HG02763 (cell line): ENCODE results near the gene PLEKHA6.

Source experiments
- ATAC-seq: cut with Tn5 transposase; IDR thresholded peaks from one replicate; pipeline ENCODE4 v1.9.1; 2021; ENCODE audit warnings: mild to moderate bottlenecking, moderate library complexity; ENCODE audit not compliant: unreplicated experiment

The PLEKHA6 gene

GRCh38 chr1:204356997-204357396 is 2.7 kb downstream of the PLEKHA6 start:
- no peak for ATAC-seq

GRCh38 chr1:204355913-204356312 is 3.8 kb downstream of the PLEKHA6 start:
- ATAC-seq, result no peak

GRCh38 chr1:204354579-204354978 is 5.2 kb downstream of the PLEKHA6 start:
- ATAC-seq, result no peak

DNA sequence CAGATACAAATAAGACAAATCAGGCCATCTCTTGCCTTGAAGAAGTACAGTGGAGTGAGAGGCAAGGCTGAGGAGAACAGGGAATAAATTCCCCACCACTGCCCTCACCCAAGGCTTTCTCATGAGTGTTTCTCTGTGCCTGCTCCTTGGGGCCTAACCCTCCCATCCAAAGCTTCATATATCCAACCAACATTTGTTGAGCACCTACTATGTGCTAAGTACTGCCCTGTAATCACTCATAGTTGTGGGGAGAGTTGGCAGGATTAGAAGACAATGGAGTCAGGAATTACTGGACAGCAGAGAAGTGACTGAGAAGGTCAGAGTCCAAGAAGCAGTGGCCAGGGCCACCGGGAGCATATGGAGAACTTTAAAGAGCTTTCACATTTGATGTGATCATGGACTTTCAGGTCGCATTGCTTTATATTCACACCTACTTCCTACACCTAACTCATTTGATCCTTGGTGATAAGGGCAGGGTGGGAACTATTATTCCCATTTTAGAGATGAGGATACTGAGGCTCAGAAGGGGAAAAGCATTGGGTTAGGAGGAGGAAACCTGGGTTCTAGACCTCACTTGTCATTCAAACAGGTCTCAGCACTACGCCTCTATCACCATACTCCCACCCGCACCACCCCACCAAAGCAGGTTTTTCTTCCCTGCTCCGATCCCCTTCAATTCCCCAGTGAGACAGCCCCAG is 6.4 kb downstream of the PLEKHA6 start:
- ATAC-seq, result no peak

- ATAC-seq, result no peak
These were observed 8.7 kb downstream of the PLEKHA6 start for GRCh38 chr1:204350857-204351573.

- no peak for ATAC-seq
These were observed 9.4 kb downstream of the PLEKHA6 start for GRCh38 chr1:204350312-204350711.

DNA sequence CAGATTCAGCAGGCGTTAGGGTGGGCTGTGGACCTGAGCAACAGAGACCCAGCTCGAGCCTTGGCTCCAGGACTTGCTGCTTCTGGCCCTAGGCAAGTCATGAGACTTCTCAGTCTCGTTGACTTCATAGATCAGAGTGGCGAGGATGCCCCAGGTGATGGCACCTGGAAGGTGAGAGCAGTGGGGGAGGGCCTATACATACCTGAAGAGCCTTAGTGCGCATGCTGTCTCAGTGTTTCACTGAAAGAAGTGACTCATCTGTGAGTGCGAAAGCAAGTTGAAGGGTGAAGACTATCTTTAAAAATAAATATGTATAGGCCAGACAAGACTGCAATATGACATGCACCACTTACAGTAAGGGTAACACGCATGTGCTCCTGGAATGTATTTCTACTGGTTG is 10.1 kb downstream of the PLEKHA6 start:
- ATAC-seq, result no peak

DNA sequence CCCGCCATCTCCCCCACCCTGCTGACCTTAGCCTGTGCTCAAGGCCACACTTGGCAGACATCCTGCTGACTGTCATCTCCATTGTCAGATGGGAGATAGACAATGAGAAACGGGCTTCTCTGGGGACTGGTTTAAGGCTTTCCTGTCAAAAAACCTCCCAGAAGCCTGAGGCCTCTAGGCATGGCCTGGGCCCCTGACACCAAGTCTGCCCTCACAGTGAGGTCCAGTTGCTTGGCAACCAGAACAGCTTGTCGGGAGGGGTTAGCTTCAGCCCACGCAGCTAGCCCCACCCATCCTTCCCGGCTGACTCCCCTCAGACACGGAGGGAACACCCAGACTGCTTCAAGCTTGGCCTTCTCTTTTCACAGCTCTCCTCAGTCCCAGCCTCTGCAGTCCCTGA is 11.0 kb downstream of the PLEKHA6 start:
- ATAC-seq, result no peak

GRCh38 chr1:204348242-204348641 is 11.5 kb downstream of the PLEKHA6 start:
- ATAC-seq, result no peak

DNA sequence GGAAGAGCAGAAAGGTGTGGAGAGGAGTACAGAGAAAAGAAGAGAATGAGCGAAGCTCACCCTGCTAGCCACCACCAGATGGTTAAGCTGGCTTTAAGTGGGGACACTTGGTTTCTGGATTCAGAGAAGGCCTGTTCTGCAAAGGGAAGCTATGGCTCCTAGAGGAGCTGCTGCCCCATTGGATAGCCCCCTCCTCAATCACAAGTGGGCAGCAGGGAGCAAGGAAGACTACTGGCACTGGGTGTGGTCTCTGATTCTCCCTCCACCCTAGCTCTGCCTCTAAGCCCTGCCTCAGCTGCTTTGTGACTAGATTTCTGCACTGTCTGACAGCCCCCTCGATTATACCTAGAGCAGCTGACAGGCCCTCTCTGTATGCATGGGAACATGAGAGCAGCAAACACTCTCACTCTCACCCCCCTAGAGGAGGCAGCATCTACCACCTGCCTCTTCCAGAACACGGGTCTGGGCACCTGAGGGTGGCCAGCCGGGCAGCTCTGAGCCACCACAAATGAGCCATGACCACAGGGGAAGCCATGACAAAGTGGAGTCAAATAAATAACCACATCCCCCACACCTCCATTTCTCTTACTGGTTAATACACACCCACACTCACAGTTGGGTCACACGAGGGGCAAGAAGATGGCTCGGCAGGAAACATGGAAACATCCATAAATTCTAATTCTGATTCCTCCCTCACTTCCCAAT is 13.6 kb downstream of the PLEKHA6 start:
- no peak for ATAC-seq

GRCh38 chr1:204345438-204345841 is 14.3 kb downstream of the PLEKHA6 start:
- ATAC-seq, result no peak

DNA sequence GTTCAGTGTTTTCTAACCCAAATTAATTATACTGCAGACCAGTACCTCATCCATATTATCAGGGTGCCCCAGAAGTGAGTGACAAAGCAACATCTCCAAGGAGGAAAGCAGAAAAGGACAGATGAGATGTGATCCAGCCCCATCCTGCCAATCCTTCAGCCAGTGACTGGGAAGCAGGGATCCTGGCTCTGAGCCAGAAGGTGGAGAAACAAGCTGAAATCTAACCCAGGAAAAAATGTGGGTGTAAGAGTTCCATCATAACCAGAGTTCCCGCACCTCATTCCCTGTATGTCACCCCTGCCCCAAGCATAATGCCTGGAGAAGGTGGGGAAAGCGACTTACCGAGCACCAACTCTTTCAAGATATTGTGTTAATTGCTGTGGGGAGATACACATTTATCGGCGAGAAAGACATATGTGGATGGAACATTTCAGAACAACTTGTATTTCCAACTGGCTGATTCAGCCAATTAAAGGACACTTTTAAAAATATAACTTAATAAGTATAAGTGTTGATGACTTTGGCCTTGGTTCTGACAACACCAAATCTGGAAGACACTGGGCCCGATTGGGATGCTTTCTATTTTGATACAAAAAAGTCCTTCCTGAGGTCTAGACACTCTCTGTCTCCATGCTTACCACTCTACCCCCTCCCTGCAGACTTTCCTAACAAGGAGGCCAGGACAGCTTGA is 14.9 kb downstream of the PLEKHA6 start:
- ATAC-seq, result no peak

DNA sequence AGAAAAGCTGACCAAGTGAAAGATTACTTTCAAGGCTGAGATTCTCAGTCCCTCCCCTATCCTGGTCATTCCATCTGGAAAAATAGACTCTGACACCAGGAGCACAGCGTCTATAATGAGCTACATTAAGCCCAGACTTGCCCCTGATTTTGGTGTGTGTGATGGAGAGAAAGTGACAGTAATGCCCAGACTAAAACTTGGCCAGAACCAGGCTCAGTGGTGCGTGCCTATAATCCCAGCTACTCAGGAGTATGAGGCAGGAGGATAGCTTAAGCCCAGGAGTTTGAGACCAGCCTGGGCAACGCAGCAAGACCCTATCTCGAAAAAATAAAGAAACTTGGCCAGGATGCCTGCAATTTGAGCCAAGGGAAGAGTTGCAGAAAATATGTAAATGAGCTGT is 15.9 kb downstream of the PLEKHA6 start:
- ATAC-seq, result no peak

DNA sequence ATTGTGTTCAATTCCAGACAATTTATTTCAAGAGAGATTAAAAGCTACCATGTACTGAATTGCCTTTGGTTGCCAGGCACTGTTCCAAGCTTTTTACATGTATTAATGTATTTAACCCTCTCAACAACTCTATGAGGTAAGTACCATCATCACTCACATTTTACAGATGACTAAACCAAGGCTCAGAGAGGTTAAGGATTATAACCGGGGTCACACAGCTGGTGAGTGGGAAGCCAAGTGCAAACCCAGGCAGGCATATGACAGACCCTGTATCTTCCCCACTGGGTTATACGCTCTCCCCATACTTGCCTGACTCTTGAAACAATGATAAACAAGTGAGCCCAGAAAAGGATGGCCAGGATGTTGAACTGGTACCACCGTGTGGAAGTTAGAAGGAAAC is 16.5 kb downstream of the PLEKHA6 start:
- no peak for ATAC-seq

- no peak for ATAC-seq
These were observed 17.4 kb downstream of the PLEKHA6 start for GRCh38 chr1:204342310-204342709.

DNA sequence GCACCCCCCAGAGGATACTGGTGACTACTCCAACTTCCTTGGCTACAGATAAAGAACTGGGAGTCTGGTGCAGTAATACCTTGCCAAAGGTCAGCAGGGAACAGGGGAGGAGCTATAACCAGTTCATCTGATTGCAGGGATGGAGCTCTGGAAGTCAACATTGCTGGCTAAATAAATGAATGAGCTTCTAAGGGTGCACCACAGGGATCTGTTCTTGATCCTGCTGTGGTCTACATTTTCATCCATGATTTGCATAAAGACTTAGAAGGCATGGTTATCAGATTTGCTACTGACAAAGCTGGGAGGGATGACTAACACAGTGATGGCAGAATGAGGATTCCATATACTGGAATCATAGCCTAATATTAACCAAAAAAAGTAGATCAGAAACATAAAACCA is 18.3 kb downstream of the PLEKHA6 start:
- no peak for ATAC-seq

GRCh38 chr1:204340081-204340889 is 19.4 kb downstream of the PLEKHA6 start:
- ATAC-seq, result no peak

DNA sequence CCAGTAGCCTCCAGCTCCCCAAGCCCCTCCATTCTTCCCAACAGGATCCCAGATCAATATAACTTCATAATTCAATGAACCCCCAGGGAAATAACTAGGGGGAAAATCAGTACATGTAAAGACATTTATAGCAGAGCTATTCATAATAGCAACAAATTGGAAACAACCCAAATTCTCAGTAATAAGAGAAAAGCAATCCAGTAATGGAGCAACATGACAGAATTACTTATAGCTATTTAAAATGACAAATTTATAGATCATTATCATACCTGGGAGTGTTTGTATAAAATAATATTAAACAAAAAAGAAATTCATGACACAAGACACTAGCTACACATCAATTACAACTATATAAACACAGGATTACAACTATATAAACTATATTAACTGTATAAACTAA is 20.2 kb downstream of the PLEKHA6 start:
- no peak for ATAC-seq

DNA sequence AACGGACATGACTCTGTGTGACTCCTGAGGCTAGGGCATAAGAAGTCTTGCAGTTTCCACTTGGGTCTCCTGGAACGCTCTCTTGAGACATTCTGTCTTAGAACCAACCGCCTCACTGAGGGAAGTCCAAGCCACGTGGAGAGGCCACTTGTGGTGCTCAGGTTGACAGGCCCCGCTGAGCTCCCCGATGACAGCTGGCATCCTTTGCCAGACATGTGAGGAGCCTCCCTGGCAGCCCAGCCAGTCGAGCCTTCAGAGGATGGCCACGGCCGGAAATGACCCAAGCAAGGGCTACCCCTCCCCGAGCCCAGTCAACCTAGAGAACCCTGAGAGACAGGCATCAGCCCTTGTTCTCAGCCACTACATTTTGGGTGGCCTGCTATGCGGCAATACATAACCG is 20.7 kb downstream of the PLEKHA6 start:
- ATAC-seq, result no peak

DNA sequence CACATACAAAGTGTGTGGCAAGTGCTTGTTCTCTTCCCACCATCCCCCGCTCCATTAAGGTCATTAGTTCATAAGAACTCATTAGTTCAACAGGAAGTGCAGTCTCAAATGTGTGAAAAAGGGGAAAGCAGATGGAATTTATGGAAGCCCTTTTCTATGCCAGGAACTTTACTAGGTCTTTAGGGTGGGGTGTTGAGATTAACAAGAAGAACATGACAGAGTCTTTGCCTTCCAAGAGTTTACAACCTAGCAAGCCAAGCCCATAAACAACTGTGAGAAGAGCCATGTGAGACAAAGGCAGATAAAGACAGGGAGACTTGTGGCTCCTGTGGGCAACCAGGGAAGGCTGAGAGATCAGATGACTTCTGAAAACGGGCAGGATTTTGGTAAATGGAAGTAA is 21.4 kb downstream of the PLEKHA6 start:
- ATAC-seq, result no peak

DNA sequence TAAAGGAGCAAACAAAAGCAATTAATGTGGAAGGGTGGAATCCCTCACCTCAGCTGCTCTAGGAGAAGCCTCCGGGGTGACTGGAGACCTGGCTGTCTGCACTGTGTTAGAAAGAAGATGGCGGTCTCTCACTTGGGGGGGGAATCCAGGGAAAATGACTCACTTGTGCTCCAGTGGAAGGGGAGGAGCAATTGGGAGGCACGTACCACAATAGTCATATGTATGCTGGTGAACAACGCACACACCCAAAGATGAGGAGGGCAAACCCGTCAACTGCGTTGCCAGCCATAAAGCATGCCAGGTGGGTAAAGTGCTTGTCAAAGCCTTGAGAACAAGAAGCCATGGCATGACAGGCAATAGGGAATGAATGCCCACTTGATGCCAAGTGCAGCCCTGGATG is 22.1 kb downstream of the PLEKHA6 start:
- ATAC-seq, result no peak
